Smooth muscle cell of trachea (primary cell): Measurements from ENCODE around the gene SCP2D1. TPM values are rescaled to one million over a fixed set of nuclear protein-coding genes. Genes with fewer than 3 reads are reported as not detected.

Experiments
- total RNA-seq: library from RNA; depleted of rRNA; stranded (reverse); fragments of >200 nt; gene quantifications from 2 replicates; pipeline ENCODE4 v1.2.1, GENCODE V29; 2014

SCP2D1 gene
- total RNA-seq: not detected in 2 replicates

DNA sequence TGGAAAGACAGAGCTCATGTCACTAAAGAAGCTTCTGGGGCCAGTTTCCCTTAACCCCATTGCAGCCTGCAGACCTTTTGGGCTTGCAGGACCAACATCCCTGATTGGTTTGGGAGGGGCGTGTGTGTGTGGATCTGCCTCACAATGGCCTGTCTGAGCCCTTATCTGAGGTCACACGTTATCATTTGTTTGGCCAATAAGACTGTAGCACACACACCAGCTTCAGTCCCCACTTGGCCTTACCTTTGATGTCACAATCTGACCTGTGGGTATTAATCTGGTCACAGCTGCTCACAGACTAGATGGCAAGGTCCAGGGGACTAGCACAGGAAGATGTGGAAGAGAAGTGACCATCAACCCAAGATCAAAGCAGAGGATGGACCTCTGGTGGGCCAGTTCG, at the start of gene SCP2D1:
SCP2D1 (plus strand) TSS at position 301 of the 400 bp plus-strand sequence; CDS start at position 334, 33 bp downstream.

Other genes with a start within 250 kb of the SCP2D1 start
- gene SMIM26, start 246.4 kb upstream of the SCP2D1 start, total RNA-seq: 52.9 and 93.4 TPM in 2 replicates
- 53.9 and 130 TPM in 2 replicates for gene DTD1, start 225.7 kb upstream of the SCP2D1 start, total RNA-seq